ENCODE results near the gene TPRA1. TPM values are rescaled to one million over a fixed set of nuclear protein-coding genes. Genes with fewer than 3 reads are reported as not detected.

Gene TPRA1
- total and polyA plus RNA-seq, 2 of the 4 experiments (the other 2 are of a cell fraction): 17.9 to 40.1 TPM

GRCh38 chr3:127547761-127548605 is 42.5 kb downstream of the TPRA1 start (continued):
- no peak for TF ChIP-seq USF2 (IDR thresholded peaks at IDR 0.05; ENCODE audit: low read depth, low read length)
